GM19023 (cell line): Measurements from ENCODE around the gene LMOD2.
"Not testable (repeated sequence)": the region's sequence is repeated elsewhere in the genome, so short reads cannot be mapped to it uniquely, and the experiment has no call there.

ENCODE experiments used
- ATAC-seq: cut with Tn5 transposase; IDR thresholded peaks from one replicate; pipeline ENCODE4 v1.9.1; 2021; ENCODE audit warnings: mild to moderate bottlenecking, moderate library complexity; ENCODE audit not compliant: unreplicated experiment

The LMOD2 gene

GRCh38 chr7:123655614-123656013 lies at the start of gene LMOD2:
Gene LMOD2, plus strand, starts transcription at chr7:123655866. Its CDS starts 98 bp downstream, at chr7:123655964.
- ATAC-seq, result no peak

- ATAC-seq, result no peak
Measured at GRCh38 chr7:123607423-123607975, 48.2 kb upstream of the LMOD2 start.

- no peak for ATAC-seq
Measured at GRCh38 chr7:123608991-123609882, 46.4 kb upstream of the LMOD2 start.

- ATAC-seq, result no peak
Measured at GRCh38 chr7:123609883-123610239, 45.8 kb upstream of the LMOD2 start.

GRCh38 chr7:123612024-123612423 lies 43.6 kb upstream of the LMOD2 start:
- ATAC-seq, result no peak

GRCh38 chr7:123615344-123615743 lies 40.3 kb upstream of the LMOD2 start:
- no peak for ATAC-seq

- ATAC-seq, result no peak
Measured at GRCh38 chr7:123616223-123616622, 39.4 kb upstream of the LMOD2 start.

- no peak for ATAC-seq
Measured at GRCh38 chr7:123621707-123622106, 34.0 kb upstream of the LMOD2 start.

GRCh38 chr7:123622660-123623386 lies 32.8 kb upstream of the LMOD2 start:
- no peak for ATAC-seq

- ATAC-seq, result peak; percentile 93
Measured at GRCh38 chr7:123624527-123625183, 31.0 kb upstream of the LMOD2 start.

- ATAC-seq, result no peak
Measured at GRCh38 chr7:123625254-123625653, 30.4 kb upstream of the LMOD2 start.

- no peak for ATAC-seq
Measured at GRCh38 chr7:123627851-123628250, 27.8 kb upstream of the LMOD2 start.

- ATAC-seq, result no peak
Measured at GRCh38 chr7:123628829-123629228, 26.8 kb upstream of the LMOD2 start.

- no peak for ATAC-seq
Measured at GRCh38 chr7:123629281-123629680, 26.4 kb upstream of the LMOD2 start.

GRCh38 chr7:123632808-123633207 lies 22.9 kb upstream of the LMOD2 start:
- no peak for ATAC-seq

GRCh38 chr7:123633553-123633952 lies 22.1 kb upstream of the LMOD2 start:
- ATAC-seq, result no peak

- ATAC-seq, result not testable (repeated sequence)
Measured at GRCh38 chr7:123634011-123634573, 21.6 kb upstream of the LMOD2 start.

GRCh38 chr7:123635551-123636359 lies 19.9 kb upstream of the LMOD2 start:
- no peak for ATAC-seq

GRCh38 chr7:123637203-123637602 lies 18.5 kb upstream of the LMOD2 start:
- no peak for ATAC-seq

- no peak for ATAC-seq
Measured at GRCh38 chr7:123637878-123638277, 17.8 kb upstream of the LMOD2 start.
